AG04450 (cell line): ENCODE measurements around the gene ITSN1. TPM values are rescaled to one million over a fixed set of nuclear protein-coding genes. Genes with fewer than 3 reads are reported as not detected.

ENCODE experiments used
- CTCF ChIA-PET: fragments of 300-600, 350-600 bp; formaldehyde crosslinking; extraction: SDS; loops from one replicate; lab custom pipeline; 2022; ENCODE audit warnings: antibody characterized with exemption, inconsistent platforms; lab: Charles Lee
- POLR2A ChIA-PET: fragments of 350-600 bp; formaldehyde crosslinking; extraction: SDS; loops from one replicate; lab custom pipeline; 2021; ENCODE audit warnings: antibody characterized with exemption, inconsistent platforms; lab: Yijun Ruan, JAX
- DNase-seq: peaks from one replicate; pipeline ENCODE4 v3.0.0-alpha.2; 2011; ENCODE audit warnings: low read depth, low spot score
- H3K27ac ChIP-seq: one replicate; pipeline ENCODE4 v1.5.1; 2012; ENCODE audit warnings: low read depth, low read length, control low read depth
- H3K27me3 ChIP-seq: one replicate; pipeline ENCODE4 v1.6.0; 2012; ENCODE audit warnings: low read length; ENCODE audit not compliant: control insufficient read depth, insufficient read depth
- H3K4me3 ChIP-seq: 2 replicates; pipeline ENCODE4 v1.5.1; 2011; ENCODE audit warnings: mild to moderate bottlenecking, low read depth, low read length, control low read depth
- H3K9me3 ChIP-seq: 2 replicates; pipeline ENCODE4 v1.5.1; 2012; ENCODE audit warnings: low read length; ENCODE audit not compliant: control insufficient read depth, insufficient read depth
- polyA plus RNA-seq: library from polyadenylated mRNA; depleted of rRNA; stranded (reverse); fragments of >200 nt; gene quantifications from 2 replicates; pipeline ENCODE4 v1.2.3, GENCODE V29; 2011
- TF ChIP-seq, protein P1 (sequence below): IDR thresholded peaks from 2 replicates; pipeline ENCODE4 v1.5.1; 2011; ENCODE audit warnings: low read depth, low read length, control low read depth, inconsistent platforms

ITSN1 gene
- polyA plus RNA-seq, 1 experiment = 51.5 TPM

DNA sequence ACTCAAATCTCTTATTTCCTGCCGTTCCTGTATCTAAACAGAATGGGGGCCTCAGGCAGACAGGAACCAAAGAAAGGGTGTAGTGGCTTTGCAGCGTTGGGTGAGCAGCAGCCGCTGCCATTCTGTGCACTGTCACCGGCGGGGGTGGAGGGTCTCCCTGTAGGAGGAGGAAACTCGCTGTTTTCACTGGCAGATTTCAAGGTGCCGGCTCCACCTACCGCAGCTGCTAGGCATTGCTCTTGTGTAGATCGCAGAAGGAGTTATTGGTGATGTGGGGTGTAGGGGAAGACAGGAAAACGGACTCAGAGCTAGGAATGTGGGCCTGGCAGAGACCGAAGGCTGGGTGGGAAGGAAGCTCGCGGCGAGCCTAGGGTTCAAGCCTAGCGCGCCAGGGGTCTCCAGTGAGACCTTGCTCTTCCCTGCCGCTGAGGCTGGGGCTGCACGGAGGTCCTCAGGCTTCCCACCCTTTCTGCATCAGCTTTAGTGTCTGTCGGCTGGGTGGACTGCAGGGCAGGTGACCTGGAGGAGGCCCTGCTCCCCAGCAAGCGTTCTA, 252.5 kb downstream of the ITSN1 start:
- ChIA-PET CTCF (interaction anchor here (0.6 to 3.6 kb wide), 18 partner anchors 16 to 301 kb away, joined by 3 to 17 read pairs (median 4); no protein-coding TSS in a partner anchor), POLR2A (interaction anchor here (0.6 kb wide), 1 partner anchor 134 kb away, joined by 3 read pairs; no protein-coding TSS in a partner anchor)
- no peak overlapping the region for H3K27ac ChIP-seq
- TF ChIP-seq, protein P1, sequence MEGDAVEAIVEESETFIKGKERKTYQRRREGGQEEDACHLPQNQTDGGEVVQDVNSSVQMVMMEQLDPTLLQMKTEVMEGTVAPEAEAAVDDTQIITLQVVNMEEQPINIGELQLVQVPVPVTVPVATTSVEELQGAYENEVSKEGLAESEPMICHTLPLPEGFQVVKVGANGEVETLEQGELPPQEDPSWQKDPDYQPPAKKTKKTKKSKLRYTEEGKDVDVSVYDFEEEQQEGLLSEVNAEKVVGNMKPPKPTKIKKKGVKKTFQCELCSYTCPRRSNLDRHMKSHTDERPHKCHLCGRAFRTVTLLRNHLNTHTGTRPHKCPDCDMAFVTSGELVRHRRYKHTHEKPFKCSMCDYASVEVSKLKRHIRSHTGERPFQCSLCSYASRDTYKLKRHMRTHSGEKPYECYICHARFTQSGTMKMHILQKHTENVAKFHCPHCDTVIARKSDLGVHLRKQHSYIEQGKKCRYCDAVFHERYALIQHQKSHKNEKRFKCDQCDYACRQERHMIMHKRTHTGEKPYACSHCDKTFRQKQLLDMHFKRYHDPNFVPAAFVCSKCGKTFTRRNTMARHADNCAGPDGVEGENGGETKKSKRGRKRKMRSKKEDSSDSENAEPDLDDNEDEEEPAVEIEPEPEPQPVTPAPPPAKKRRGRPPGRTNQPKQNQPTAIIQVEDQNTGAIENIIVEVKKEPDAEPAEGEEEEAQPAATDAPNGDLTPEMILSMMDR = peak; percentile 88
- peaks cover 3% of the 10 kb centered on the region for H3K27me3 ChIP-seq
- peak; percentile 75 for DNase-seq
- peak overlapping the region; percentile 46 for H3K4me3 ChIP-seq
- no peaks in the 10 kb centered on the region for H3K9me3 ChIP-seq

DNA sequence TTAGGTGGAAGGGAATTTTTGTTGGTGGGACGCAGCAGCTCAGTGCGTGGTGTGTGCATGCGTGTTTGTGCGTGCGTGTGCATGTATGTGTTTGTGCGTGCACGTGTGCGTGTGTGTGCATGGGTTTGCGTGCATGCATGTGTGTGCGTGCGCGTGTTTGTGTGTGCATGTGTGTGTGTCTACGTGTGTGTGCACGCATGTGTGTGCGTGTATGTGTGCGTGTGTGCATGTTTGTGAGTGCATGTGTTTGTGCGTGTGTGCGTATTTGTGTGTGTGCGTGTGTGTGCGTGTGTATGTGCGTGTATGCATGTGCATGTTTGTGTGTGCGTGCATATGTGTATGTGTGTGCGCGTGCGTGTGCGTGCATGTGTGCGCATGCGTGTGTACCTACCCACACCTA, 253.1 kb downstream of the ITSN1 start:
- CTCF ChIA-PET = interaction anchor here (0.6 to 3.6 kb wide), 18 partner anchors 17 to 301 kb away, joined by 3 to 17 read pairs (median 4); no protein-coding TSS in a partner anchor
- POLR2A ChIA-PET = interaction anchor here (0.6 kb wide), 1 partner anchor 135 kb away, joined by 3 read pairs; no protein-coding TSS in a partner anchor
- H3K27me3 ChIP-seq = peaks cover 3% of the 10 kb centered on the region
- H3K4me3 ChIP-seq = peak overlapping the region; percentile 34; the same call in 1 of the 2 replicates
- H3K27ac ChIP-seq = no peak overlapping the region
- no peaks in the 10 kb centered on the region for H3K9me3 ChIP-seq
- TF ChIP-seq, protein P1 = no peak
- DNase-seq = no peak

DNA sequence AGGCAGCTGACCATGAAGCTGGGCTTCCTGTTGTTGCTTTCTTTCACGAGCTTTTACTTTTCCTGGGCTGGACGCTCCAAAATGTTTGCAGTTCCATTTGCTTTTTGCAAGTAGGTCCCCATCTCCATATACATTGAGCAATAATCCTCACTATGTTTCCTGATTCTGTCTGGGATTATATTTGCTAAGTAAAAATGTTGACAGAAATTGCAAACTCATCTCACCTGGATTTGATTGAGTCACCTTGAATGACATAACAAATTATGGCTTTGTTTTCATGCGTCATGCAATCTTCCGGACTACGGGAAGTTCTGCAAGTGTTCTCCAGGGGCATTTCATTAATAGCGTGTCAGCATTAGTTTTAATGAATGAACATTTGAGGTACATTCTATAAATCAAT, 254.4 kb downstream of the ITSN1 start:
- H3K27me3 ChIP-seq = no peaks in the 10 kb centered on the region
- no peak for DNase-seq
- ChIA-PET CTCF (interaction anchor here (3.6 kb wide), 1 partner anchor 290 kb away, joined by 17 read pairs; no protein-coding TSS in a partner anchor), POLR2A (no interaction called here)
- H3K27ac ChIP-seq = no peak overlapping the region
- H3K4me3 ChIP-seq = no peak overlapping the region
- TF ChIP-seq, protein P1 = no peak
- H3K9me3 ChIP-seq = no peaks in the 10 kb centered on the region

DNA sequence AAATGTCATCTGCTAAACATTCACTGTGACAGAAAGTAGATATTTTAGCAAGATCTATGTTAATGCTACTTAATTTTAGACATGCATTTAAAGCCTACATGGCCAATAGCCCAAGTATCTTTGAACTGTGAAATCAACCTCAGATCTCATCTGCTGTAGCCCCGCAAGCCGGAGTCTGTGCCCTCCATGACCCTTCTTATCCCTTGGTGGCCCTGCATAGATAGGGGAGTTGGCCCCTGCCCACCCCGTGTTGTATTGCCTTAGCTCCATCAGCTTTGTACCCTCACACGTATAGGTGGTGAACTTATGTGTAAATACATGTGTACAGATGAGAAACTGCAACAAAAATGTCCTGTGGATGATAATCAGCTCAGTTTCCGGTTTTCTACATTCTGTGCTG, 254.8 kb downstream of the ITSN1 start:
- TF ChIP-seq, protein P1 = no peak
- H3K4me3 ChIP-seq = no peak overlapping the region
- CTCF ChIA-PET = no interaction called here
- H3K27me3 ChIP-seq = no peaks in the 10 kb centered on the region
- H3K9me3 ChIP-seq = no peaks in the 10 kb centered on the region
- POLR2A ChIA-PET = no interaction called here
- DNase-seq = no peak
- H3K27ac ChIP-seq = no peak overlapping the region

DNA sequence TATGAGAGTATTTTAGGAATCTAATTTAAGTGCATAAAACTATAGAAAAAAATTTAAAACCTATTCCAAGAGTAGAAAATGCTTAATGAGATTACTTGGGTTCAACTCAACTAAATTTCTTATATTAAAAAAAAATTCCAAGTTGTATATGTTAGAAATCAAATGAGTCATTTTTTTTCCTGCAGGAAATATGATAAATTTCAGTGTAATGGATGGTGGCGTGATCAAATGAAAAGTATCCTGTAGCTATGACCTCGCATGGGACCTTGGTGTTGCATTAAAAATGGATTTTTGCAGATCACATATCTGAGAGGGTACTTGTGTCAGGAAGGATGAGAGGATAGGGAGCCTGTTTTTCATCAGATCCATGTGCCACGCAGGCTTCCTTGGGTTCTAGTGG, 255.4 kb downstream of the ITSN1 start:
- Histone ChIP-seq H3K27ac (no peak overlapping the region), H3K4me3 (no peak overlapping the region), H3K27me3 (no peaks in the 10 kb centered on the region), H3K9me3 (no peaks in the 10 kb centered on the region)
- TF ChIP-seq, protein P1 = no peak
- ChIA-PET CTCF (interaction anchor here (2.0 kb wide), 1 partner anchor 292 kb away, joined by 10 read pairs; no protein-coding TSS in a partner anchor), POLR2A (no interaction called here)
- no peak for DNase-seq
